Limb (tissue), 2 donors: Measurements from ENCODE around the gene SMIM45.

ENCODE experiments used
- DNase-seq, 2 donors: peaks; one replicate each; pipeline ENCODE4 v3.0.0-alpha.2; 2016; ENCODE audit errors: extremely low spot score in 2 of 2

Gene SMIM45

GRCh38 chr22:41968601-41969000, 16.7 kb downstream of the SMIM45 start:
- DNase-seq = no peak

DNA sequence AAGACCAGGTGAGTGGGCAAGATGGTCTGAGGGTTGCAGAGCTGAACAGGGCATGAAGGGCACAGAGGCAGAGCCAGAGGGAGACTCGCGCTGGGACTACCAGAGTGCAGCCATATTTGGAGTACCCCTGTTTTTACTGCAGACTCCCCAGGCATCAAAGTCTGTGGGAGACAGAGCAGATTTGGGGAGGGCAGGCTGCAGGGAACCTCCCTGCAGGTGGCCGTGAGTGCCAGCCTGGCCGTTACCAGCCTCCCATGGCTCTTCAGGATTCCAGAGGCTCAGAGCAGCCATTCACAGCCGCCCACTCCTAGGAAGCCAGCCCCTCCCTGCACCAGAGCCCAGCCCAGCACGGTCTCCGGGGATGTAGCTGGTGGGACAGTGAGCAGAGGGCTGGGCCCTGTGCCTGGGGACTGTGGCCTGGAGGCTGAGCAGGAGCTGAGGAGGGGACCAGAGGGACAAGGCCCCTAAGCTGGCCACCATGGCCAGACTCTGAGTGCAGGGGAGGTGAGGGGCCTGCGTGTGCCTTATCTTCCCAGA, 17.2 kb downstream of the SMIM45 start, which contains the start of gene SEPTIN3:
SEPTIN3 (plus strand) TSS at position 334 of the 537 bp plus-strand sequence. CDS start 2,050 bp downstream, outside the sequence.
- no peak for DNase-seq

DNA sequence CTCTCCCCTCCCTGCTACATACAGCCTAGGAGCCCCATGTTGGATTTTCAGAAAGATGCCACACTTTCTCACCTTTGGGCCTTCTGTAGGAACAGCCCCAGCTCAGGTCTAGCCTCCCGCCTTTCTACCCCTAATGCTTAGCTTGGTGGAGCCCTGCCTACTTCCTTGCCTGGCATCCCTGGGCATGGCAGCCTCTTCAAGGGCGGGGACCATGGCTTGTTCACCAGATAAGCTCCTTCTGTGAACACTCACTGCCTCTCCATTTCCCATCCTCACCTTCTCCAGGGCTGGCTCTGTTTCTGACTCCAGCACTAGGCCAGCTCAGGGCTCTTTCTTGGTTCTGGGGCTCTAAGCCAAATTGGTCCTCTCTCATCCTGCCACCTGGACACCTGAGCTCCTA, 18.7 kb downstream of the SMIM45 start:
- no peak for DNase-seq

DNA sequence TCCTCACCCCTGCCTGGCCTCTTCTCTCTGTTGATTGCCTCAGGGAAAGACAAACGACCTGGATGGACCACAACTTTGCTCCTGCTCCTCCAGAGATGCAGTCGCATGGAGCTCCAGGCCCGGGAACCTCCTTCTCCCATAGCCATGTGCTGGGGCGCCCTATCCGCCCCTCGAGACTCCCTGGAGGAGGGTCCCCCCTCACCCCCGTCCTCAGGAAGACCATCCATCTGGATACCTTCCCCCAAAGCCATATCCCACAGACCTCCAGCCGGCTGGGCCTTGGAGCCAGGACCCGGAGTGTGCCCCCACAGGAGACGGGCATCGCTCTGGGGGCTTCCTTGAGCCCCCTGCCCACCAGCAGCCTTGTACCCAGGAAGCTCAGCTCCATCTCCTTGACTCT, 19.5 kb downstream of the SMIM45 start:
- no peak for DNase-seq

DNA sequence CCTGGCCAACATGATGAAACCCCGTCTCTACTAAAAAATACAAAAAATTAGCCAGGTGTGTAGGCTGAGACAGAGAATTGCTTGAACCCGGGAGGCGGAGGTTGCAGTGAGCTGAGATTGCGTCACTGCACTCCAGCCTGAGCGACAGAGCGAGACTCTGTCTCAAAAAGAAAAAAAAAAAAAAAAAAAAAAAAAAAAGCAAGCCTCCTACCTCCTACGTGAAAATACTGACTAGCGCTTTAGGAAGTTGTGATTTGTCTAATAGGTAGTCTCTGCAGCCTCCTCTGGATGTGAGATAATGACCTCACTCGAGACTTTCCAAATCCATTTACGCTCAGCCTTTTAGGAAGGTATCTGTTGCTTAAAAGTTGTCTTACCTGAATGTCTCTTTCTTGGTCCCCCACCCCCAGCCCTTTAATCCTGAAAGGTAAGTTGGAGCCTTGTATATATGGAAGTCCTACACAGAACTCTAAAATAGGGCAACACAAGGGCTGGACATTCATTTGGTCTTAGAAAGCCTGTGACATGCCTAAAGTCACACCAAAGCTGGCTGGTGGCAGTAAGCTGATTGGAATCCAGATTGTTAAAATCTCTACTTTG, 22.8 kb downstream of the SMIM45 start:
- DNase-seq = no peak

DNA sequence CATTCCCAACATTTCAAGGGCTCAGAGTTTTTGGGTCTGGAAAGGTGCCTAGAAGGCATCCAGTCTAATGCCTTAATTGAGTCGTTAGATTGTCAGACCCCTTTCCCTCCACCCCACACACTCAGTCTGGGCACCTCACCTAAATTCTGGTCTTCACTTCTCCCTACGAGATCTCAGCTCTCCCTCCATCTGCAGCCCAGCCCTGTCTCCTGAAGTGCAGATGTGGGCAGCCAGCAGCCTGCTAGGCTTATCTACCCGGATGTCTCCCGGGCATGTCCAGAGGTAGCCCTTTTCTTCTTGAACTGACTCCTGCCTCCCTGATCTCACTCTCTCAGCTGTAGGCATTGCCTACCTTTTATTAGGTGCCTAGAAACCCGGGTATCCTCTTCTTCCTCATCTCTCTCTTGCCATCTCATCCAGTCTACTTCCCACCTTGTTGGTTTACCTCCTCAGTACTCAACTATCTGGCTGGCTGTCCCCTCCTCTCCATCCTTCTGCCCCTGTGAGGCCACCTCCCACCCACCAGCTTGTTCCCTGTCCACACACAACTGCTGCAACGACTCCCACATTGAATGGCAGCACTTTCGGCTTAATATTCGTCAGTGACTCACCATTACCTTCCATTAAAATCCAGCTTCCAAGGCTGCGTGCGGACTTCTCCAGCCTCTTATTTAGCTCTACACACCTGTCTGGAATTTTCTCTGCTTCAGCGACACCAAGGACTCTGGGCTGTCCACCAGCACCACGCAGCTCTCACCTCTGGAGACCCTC, 23.5 kb downstream of the SMIM45 start:
- no peak for DNase-seq

- peak in 1 of 2 donors; percentile 75 for DNase-seq
Observed at GRCh38 chr22:41976070-41976901, 24.3 kb downstream of the SMIM45 start.

DNA sequence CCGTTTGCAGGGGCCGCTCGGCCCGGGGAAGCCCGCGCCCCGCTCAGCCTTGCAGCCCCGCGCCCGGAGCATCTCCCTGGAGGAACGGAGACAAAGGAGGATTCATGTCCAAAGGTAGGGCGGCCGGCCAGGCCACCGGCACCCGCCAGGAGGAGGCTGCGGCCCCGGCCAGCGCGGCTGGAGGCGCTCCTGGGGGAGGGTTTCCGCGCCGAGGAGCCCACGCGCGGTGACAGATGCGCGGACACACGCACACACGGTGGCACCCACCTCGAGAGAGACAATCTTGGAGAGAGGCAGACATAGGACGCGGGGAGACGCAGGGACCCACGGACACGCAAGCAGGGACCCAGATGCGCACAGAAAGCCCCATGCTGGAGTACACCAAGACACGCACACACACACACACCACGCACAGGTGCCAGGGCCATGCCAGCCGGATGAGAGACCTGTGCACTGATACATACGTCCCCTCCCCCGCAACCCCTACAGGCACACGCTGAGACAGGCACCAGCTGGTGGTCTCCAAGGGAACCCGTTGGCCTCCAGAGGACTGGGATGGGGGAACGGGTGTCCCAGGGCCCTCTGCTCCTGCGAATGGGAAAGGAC, 25.1 kb downstream of the SMIM45 start:
- peak in 1 of 2 donors; percentile 61 for DNase-seq

DNA sequence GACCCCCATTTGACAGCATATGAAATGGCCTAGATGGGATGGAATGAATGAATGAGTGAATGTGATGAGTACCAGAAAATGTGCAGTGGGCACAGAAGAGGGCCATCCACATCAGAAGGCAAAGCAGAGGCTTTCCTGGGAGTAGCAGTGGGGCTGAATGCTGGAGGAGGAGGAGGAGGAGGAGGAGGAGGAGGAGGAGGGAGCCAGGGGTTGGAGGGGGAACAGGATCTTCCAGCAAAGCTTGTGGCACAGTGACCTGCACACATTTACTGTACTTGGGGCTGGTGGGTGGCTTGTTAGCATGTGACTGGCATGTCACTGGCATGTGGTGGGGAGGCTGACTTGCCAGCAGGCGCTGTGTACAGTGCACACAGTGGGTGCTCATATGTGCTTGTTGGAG, 26.8 kb downstream of the SMIM45 start:
- no peak for DNase-seq

DNA sequence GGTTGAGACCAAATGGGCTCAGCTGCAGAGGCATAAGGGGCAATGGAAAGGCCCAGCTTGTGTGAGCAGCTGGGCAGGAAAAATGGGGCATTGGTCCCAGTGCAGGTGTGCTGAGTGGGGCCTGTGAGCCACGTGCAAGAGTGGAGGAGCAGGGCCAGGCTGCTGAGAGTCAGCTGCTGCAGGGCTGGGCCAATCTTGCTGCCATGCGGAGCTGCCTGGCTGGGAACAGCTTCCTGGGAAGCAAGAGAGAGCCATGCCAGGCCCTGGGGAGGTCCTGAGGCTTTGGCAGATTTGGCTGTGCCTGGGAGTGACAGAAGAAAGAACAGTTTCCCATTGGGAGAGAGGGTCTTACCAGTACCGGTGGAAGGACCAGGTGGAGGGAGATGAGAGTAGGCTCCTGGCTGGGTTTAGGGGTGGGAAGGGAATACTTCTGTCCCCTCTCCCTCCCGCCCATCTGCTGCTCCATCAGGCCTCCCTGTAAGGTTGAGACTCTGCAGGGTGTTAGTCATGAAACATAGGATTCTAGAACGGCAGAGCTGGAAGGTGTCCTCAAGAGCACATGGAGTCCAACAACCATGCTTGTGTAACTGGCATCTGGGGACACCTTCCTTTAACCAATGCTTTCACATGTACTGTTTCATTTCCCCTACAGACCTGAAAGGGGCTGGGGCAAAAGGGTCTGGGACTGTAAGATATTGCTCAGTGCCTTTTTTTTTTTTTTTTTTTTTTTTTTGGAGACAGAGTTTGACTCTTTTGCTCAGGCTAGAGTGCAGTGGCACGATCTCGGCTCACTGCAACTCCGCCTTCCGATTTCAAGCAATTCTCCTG, 27.7 kb downstream of the SMIM45 start:
- no peak for DNase-seq

GRCh38 chr22:41982865-41983264, 30.9 kb downstream of the SMIM45 start:
- DNase-seq = no peak

DNA sequence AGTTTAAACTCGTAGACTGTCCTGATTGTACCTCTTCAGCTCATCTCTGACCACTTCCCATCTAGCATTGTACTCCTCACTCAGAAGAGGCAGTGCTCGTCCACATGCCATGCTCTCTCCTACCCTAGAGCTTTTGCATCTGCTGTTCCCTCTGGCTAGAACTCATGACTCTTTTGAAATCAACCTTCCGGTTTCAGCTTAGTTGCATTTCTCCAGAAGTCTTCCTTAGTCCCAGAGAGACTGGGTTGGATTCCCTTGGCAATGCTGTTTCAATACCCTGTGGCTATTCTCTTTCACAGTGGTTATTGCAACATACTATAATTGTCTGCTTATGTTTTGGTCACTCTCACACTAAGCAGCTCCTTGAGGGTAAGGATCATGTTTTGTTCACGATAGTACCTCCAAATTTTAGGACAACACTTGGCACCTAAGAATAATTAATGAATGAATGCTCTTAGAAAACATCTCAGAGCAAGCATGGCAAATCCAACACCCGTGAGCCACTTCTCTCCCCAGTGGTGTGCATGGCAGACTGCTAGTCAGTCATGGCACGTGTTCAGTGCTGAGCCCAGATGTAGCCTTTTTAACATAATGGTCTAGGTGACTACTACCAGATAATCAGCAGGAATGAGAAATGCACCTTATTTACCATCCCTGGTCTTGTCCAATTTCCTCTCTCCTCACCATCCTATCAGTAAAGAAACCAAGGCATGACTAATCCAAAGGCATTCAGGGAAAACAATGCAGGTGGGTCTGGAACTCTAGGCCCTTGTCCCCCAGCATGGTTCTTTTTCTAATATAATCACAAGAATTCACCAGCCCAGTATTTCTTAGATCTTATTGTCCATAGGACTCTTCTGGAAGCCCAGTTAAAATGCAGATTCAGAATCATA, 31.8 kb downstream of the SMIM45 start:
- no peak for DNase-seq

- no peak for DNase-seq
Observed at GRCh38 chr22:41987276-41987675, 35.3 kb downstream of the SMIM45 start.

DNA sequence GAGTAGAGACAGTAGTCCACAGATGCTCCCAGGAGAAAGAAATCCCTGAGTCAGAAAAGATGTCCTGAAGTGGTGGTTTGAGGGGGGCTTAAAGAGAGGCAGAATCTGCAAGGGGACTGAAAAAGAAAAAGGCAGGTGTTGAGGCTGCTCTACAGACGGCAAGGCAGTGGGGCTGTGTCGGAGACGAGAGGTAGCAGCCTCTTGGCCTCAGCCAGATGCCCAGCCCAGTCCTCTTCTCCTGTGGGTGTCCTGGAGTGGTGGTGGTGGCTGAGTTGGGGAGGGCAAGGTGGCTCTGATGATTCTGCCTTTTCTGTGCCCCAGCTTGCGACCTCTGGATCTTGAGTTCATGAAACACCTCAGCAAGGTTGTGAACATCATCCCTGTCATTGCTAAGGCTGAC, 37.3 kb downstream of the SMIM45 start:
- no peak for DNase-seq

DNA sequence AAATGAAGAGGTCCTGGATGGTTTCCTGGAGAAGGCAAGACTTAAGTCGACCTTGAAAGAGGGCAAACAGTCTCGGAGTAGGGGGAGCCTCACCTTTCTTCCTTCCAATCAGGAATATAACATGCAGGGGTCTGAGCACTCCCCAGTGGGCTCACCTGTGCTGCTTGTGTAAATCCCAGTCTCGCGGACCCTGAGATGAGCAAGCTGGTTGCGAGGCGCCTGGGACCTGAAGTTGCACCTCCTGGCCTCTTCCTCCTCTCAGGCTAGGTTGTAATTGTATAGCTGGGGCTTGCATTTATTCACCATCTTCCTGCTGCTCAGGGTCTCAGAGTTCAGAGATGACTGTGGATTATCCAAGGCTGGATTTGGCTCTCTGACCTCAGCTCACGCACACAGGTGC, 39.2 kb downstream of the SMIM45 start:
- no peak for DNase-seq

- no peak for DNase-seq
Observed at GRCh38 chr22:41992496-41992895, 40.5 kb downstream of the SMIM45 start.

DNA sequence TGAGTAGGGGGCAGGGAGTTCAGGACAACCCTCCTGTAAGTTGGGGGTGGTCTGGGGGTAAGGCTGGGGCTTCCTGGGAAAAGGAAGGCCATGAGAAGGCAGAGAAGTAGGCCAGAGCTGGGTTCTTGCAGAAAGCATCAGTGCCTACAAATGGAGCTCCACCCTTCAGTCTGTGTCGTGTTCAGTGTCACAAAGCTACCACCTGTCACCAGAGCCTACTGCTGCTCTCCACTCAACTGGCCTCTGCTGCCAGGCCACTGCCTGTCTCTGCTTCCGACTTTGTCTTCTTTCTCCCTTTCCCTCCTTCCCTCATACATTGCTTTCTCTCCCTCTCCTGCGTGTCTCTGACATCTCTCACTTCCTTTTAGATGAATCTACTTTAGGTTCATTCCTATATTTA, 43.3 kb downstream of the SMIM45 start:
- DNase-seq = no peak

- no peak for DNase-seq
Observed at GRCh38 chr22:41996826-41997225, 44.9 kb downstream of the SMIM45 start.

DNA sequence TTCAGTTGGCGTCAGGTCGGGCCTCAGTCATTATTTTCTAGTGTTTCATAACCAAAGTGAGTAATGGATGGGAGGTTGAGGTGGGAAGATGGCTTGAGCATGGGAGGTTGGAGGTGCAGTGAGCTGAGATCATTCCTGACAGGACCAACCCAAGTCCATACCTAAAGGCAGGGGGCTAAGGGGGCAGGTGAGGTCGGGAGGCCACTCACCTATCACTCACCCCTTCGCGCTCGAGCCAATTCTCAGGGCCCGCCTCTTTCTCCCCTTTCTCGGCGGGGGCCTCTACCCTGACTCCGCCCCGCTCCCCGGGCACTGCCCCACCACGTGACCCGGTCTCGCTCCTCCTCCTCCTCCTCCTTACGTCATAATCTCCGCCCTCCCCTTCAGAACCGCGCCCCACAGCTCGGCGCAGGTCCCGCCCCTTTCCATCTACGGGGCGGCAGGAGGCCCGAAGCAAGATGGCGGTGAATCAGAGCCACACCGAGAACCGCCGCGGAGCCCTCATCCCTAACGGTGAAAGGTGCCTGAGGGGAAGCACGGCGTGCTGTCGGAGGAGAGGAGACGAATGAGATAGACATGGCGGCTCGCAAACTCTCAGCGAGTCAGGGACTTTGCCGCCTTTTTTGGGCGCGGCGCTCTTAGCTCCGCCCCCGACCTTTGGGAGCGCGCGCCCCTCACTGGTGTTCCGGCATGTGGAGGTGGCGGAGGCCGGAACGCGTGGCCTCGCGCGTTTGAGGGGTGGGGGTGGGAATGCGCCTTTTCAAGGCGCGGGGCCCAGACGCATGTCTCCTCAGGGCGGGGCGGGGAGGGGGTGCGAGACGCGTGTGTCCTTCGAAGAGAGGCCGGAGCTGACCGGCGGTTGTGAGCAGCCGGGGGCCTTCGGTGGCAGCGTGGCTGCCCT, 46.7 kb downstream of the SMIM45 start, which contains the start of gene WBP2NL:
WBP2NL (plus strand) TSS at position 428 of the 901 bp plus-strand sequence; CDS start at position 459, 31 bp downstream.
- peak; percentile 64 to 84 for DNase-seq
